H1 (cell line): ENCODE results near the gene BEAN1. TPM values are rescaled to one million over a fixed set of nuclear protein-coding genes. Genes with fewer than 3 reads are reported as not detected.

ENCODE experiments used
- ASH2L ChIP-seq: fragments of 200-600, 300-600 bp; sonication (generic); IDR thresholded peaks from one replicate; pipeline ENCODE4 v1.7.1; 2017; ENCODE audit warnings: low read length
- ATF2 ChIP-seq: IDR thresholded peaks from 2 replicates; pipeline ENCODE4 v1.6.1; 2012; ENCODE audit warnings: low read length, inconsistent platforms
- GABPA ChIP-seq: IDR thresholded peaks from 2 replicates; pipeline ENCODE4 v1.6.1; 2011; ENCODE audit warnings: mild to moderate bottlenecking, low read length, moderate library complexity, borderline replicate concordance; ENCODE audit not compliant: insufficient read depth
- KDM4A ChIP-seq: IDR thresholded peaks from one replicate; pipeline ENCODE4 v1.7.1; 2012; ENCODE audit warnings: low read depth, mild to moderate bottlenecking, moderate library complexity, low read length, inconsistent platforms; ENCODE audit not compliant: severe bottlenecking
- PHF8 ChIP-seq: fragments of 200-600 bp; sonication (generic); conservative IDR thresholded peaks from 2 replicates; pipeline ENCODE4 v1.7.1; 2012; ENCODE audit warnings: low read depth, mild to moderate bottlenecking, inconsistent platforms, low read length, moderate library complexity
- SIN3A ChIP-seq, 2 experiments: IDR thresholded peaks in 1 of 2; conservative IDR thresholded peaks in 1 of 2; 2 replicates each; pipeline ENCODE4 v1.6.1; 2011 to 2012; ENCODE audit warnings: low read length in 2 of 2, improper control_type of control experiment in 1 of 2, low read depth in 1 of 2, mild to moderate bottlenecking in 1 of 2
- TAF1 ChIP-seq: IDR thresholded peaks from 2 replicates; pipeline ENCODE4 v1.6.1; 2011; ENCODE audit warnings: mild to moderate bottlenecking, low read depth, low read length
- TEAD4 ChIP-seq: IDR thresholded peaks from 2 replicates; pipeline ENCODE4 v1.6.1; 2012; ENCODE audit warnings: low read depth, low read length, inconsistent platforms, mixed read lengths
- polyA plus RNA-seq, 7 experiments: library from polyadenylated mRNA; depleted of rRNA in 3 of 7; stranded (reverse) in 5 of 7; unstranded in 2 of 7; fragments of >200 nt in 5 of 7; fragments of 200-250 nt in 2 of 7; gene quantifications; 1 replicate in 5 of 7; 2 replicates in 1 of 7; 4 replicates in 1 of 7; pipeline versions ENCODE4 v1.2.1 to v1.2.3, GENCODE V29; 2011 to 2013; ENCODE audit warnings: missing spikeins in 2 of 7, mixed read lengths in 2 of 7
- total RNA-seq: library from RNA; stranded (reverse); fragmentation: NEBNext Ultra II Directional; extraction: Animal tissue kit (Norgen Biotek cat#: 25700); gene quantifications from 2 replicates; pipeline ENCODE4 v1.2.1, GENCODE V29; 2021

The BEAN1 gene
- total and polyA plus RNA-seq, 2 of the 8 experiments (the other 6 are each of a cell fraction or from before 2014, with no cell fraction given) = 0.08 TPM; not detected in 1

GRCh38 chr16:66489385-66489784 is 62.3 kb downstream of the BEAN1 start (continued):
- TF ChIP-seq TEAD4 (no peak), ASH2L (no peak), ATF2 (no peak), TAF1 (no peak), KDM4A (no peak), GABPA (no peak), PHF8 (no peak), SIN3A (conservative IDR thresholded peaks at IDR 0.05 in 1 of 2, IDR thresholded peaks at IDR 0.05 in 1 of 2; ENCODE audit: low read depth in 1 of 2, low read length in 2 of 2) (no peak)
